GM23248 (cell line): Measurements from ENCODE around the gene RPS6KC1.

ENCODE experiments used
- EZH2 ChIP-seq: fragments of 200-600 bp; sonication (generic); IDR thresholded peaks from 2 replicates; pipeline ENCODE4 v1.6.1; 2018; ENCODE audit warnings: antibody characterized with exemption, mild to moderate bottlenecking; ENCODE audit not compliant: insufficient read depth, poor library complexity, severe bottlenecking
- EZH2phosphoT487 ChIP-seq: fragments of 200-600 bp; sonication (generic); IDR thresholded peaks from 2 replicates; pipeline ENCODE4 v1.6.1; 2018; ENCODE audit warnings: antibody characterized with exemption, moderate library complexity, mild to moderate bottlenecking, low read depth; ENCODE audit not compliant: insufficient read depth

- no peak for TF ChIP-seq EZH2
- no peak for TF ChIP-seq EZH2phosphoT487
Observed at GRCh38 chr1:213107613-213108012, 56.6 kb downstream of the RPS6KC1 start.
